Urinary bladder (tissue), 4 donors: ENCODE measurements around the gene TRIM38. TPM values are rescaled to one million over a fixed set of nuclear protein-coding genes. Genes with fewer than 3 reads are reported as not detected.

Experiments used
- DNase-seq: peaks from one replicate; pipeline ENCODE4 v3.0.0-alpha.2; 2015; ENCODE audit errors: extremely low spot score
- H3K27ac ChIP-seq: one replicate; pipeline ENCODE4 v1.5.1; 2013; ENCODE audit warnings: low read depth, mild to moderate bottlenecking, moderate library complexity
- H3K36me3 ChIP-seq: one replicate; pipeline ENCODE4 v1.6.1; 2013; ENCODE audit warnings: mild to moderate bottlenecking, moderate library complexity; ENCODE audit not compliant: insufficient read depth
- H3K4me1 ChIP-seq: one replicate; pipeline ENCODE4 v1.6.1; 2013; ENCODE audit warnings: mild to moderate bottlenecking, moderate library complexity; ENCODE audit not compliant: insufficient read depth
- H3K4me3 ChIP-seq: one replicate; pipeline ENCODE4 v1.5.1; 2013; ENCODE audit warnings: low read depth, low read length
- WGBS: extraction: QIAGEN DNeasy Blood & Tissue Kit; methylation state at CpG from one replicate; pipeline ENCODE4 v1.1.7; 2013; 5-methylcytosine and 5-hydroxymethylcytosine counted together
- polyA plus RNA-seq: library from polyadenylated mRNA; stranded (reverse); fragments of 200-250 nt; gene quantifications from one replicate; pipeline ENCODE4 v1.2.3, GENCODE V29; 2013
- total RNA-seq: library from RNA; depleted of rRNA; stranded (reverse); fragments of >200 nt; gene quantifications from one replicate; pipeline ENCODE4 v1.2.3, GENCODE V29; 2014
- donor health status: healthy with polysubstance abuse.
- donor health status: healthy.

TRIM38 gene
- total and polyA plus RNA-seq, 2 donors = 4.6 to 13.4 TPM

- no peak for DNase-seq
- no peak overlapping the region for H3K27ac ChIP-seq
- no peaks in the 10 kb centered on the region for H3K4me1 ChIP-seq
- 85% methylated on average over 1 of the region's 1 CpG for WGBS
- no peak overlapping the region for H3K4me3 ChIP-seq
- no peaks in the 10 kb centered on the region for H3K36me3 ChIP-seq
These were observed 12.9 kb upstream of the TRIM38 start for GRCh38 chr6:25949695-25950094.

GRCh38 chr6:25950297-25950696 lies 12.3 kb upstream of the TRIM38 start:
- DNase-seq = no peak
- Histone ChIP-seq H3K4me3 (no peak overlapping the region), H3K4me1 (no peaks in the 10 kb centered on the region), H3K27ac (no peak overlapping the region), H3K36me3 (no peaks in the 10 kb centered on the region)
- 69% methylated on average over 4 of the region's 4 CpGs for WGBS

GRCh38 chr6:25951296-25952032 lies 11.1 kb upstream of the TRIM38 start:
- WGBS = 69% methylated on average over 7 of the region's 7 CpGs
- Histone ChIP-seq H3K27ac (no peak overlapping the region), H3K4me1 (no peaks in the 10 kb centered on the region), H3K36me3 (no peaks in the 10 kb centered on the region), H3K4me3 (no peak overlapping the region)
- no peak for DNase-seq

DNA sequence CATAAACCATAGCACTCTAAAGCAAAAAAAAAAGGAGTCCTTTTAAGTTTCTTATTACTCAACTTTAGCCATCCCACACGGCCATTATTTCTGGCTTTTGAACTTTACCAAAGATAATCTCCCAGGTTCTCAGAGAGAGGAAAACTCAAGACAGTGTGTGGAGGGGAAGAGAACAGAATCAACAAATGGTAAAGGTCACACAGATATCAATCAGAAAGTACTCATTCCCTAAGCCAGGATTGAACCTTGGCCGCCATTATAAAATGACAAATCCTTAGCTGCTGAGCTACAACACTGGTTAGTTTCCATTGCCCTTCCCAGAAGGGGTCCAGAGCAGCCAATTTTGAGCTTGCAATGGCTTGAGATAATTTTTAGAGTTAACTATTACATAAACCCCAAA lies 10.1 kb upstream of the TRIM38 start:
- DNase-seq = no peak
- H3K4me3 ChIP-seq = no peak overlapping the region
- WGBS = 82% methylated on average over 2 of the region's 2 CpGs
- H3K36me3 ChIP-seq = no peaks in the 10 kb centered on the region
- H3K27ac ChIP-seq = no peak overlapping the region
- H3K4me1 ChIP-seq = no peaks in the 10 kb centered on the region

GRCh38 chr6:25953733-25954132 lies 8.9 kb upstream of the TRIM38 start:
- H3K4me3 ChIP-seq = no peak overlapping the region
- H3K36me3 ChIP-seq = no peaks in the 10 kb centered on the region
- WGBS = 60% methylated on average over 3 of the region's 3 CpGs
- DNase-seq = no peak
- H3K27ac ChIP-seq = no peak overlapping the region
- no peaks in the 10 kb centered on the region for H3K4me1 ChIP-seq

DNA sequence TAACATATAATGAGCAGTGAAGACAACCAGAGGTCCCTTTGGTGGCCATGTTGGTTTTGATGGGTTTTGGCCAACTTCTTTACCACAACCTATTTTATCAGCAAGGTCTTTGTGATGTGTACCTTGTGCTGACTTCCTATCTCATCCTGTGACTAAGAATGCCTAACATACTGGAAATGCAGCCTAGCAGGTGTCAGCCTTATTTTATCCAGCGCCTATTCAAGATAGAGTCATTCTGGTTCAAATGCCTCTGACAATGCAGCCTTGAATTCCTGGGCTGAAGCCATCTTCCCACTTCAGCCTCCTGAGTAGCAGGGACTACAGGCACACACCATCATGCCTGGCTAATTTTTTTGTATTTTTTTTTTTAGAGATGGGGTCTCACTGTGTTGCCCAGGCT lies 7.8 kb upstream of the TRIM38 start:
- Histone ChIP-seq H3K4me1 (no peaks in the 10 kb centered on the region), H3K4me3 (no peak overlapping the region), H3K36me3 (no peaks in the 10 kb centered on the region), H3K27ac (no peak overlapping the region)
- WGBS = 0% methylated on average over 1 of the region's 1 CpG
- DNase-seq = no peak

GRCh38 chr6:25956226-25956625 lies 6.4 kb upstream of the TRIM38 start:
- H3K27ac ChIP-seq = no peak overlapping the region
- no peaks in the 10 kb centered on the region for H3K4me1 ChIP-seq
- no peak overlapping the region for H3K4me3 ChIP-seq
- no peak for DNase-seq
- no peaks in the 10 kb centered on the region for H3K36me3 ChIP-seq
- WGBS = 55% methylated on average over 3 of the region's 3 CpGs

- peak overlapping the region; percentile 3 for H3K27ac ChIP-seq
- WGBS = 59% methylated on average over 3 of the region's 3 CpGs
These were observed 3.9 kb upstream of the TRIM38 start for GRCh38 chr6:25958700-25959162.

GRCh38 chr6:25959890-25960536 lies 2.6 kb upstream of the TRIM38 start:
- Histone ChIP-seq H3K4me3 (no peak overlapping the region), H3K4me1 (no peaks in the 10 kb centered on the region), H3K36me3 (no peaks in the 10 kb centered on the region), H3K27ac (no peak overlapping the region)
- 58% methylated on average over 2 of the region's 2 CpGs for WGBS
- no peak for DNase-seq

More at GRCh38 chr6:25958700-25959162, 3.9 kb upstream of the TRIM38 start:
- Histone ChIP-seq H3K4me3 (no peak overlapping the region), H3K36me3 (no peaks in the 10 kb centered on the region), H3K4me1 (no peaks in the 10 kb centered on the region)
- DNase-seq = no peak

DNA sequence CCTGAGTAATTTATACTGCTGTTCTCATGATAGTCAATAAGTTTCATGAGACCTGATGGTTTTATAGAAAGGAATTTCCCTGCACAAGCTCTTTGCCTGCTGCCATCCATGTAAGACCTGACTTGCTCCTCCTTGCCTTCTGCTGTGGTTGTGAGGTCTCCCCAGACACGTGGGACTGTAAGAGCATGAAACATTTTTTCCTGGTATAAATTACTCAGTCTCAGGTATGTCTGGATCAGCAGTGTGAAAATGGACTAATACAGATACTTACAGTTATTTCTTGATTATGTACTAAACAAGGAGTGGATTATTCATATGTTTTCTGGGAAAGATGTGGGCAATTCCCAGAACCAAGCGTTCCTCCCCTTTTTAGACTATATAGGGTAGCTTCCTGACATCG lies 1.9 kb upstream of the TRIM38 start:
- Histone ChIP-seq H3K36me3 (no peaks in the 10 kb centered on the region), H3K27ac (no peak overlapping the region), H3K4me3 (no peak overlapping the region), H3K4me1 (no peaks in the 10 kb centered on the region)
- DNase-seq = no peak
- 93% methylated on average over 3 of the region's 3 CpGs for WGBS

DNA sequence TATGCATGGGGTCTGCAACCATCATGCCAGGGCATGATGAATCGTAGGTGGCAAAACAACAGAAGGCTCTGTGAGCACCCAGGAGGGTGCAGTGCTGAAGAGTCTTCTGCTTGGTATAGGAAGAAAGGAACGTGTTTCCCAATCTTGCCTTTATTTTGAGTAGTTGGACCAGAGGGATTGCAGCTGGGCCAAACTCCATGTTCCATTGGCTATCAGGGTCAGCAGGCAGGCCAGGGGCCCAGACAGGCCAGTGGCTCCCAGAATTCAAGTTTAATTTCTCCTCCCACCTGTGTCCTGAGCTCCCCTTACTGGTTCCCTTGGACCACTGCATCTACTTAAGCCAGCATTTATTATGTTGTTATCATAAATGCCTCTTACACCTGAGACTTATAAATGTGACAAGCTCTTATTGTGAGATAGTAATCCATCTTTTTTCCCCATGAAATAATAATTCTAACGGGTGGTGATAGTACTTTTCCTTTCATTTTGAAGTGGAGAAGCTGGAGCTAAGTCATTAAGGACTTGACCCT lies 918 bp upstream of the TRIM38 start:
- H3K36me3 ChIP-seq = no peaks in the 10 kb centered on the region
- WGBS = 69% methylated on average over 3 of the region's 3 CpGs
- DNase-seq = no peak

GRCh38 chr6:25963426-25964123 lies 973 bp downstream of the TRIM38 start:
- Histone ChIP-seq H3K4me3 (peak overlapping the region; percentile 69), H3K27ac (no peak overlapping the region), H3K4me1 (peaks cover 2% of the 10 kb centered on the region), H3K36me3 (peaks cover 10% of the 10 kb centered on the region)
- peak; percentile 46 for DNase-seq
- WGBS = 18% methylated on average over 6 of the region's 6 CpGs

More for the DNA sequence above, 918 bp upstream of the TRIM38 start:
- Histone ChIP-seq H3K4me1 (no peaks in the 10 kb centered on the region), H3K4me3 (peak overlapping the region; percentile 69), H3K27ac (peak overlapping the region; percentile 76)

DNA sequence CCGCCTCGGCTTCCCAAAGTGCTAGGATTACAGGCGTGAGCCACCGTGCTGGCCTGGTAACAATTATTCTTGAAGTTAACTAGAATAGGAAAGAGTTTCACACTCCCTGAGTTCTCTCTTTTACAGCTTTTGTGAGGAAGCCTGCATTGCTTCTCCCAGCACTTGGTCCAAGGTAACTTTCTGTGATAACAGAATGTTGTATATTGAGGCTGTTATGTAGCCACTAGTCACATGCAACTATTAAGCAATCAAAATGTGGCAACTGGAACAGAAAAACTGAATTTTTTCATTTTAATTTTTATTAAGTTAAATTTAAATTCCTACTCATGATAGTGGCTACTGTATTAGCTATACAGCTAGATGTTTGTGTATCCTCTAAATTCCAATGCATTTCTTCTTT lies 2.5 kb downstream of the TRIM38 start:
- Histone ChIP-seq H3K27ac (no peak overlapping the region), H3K4me1 (peaks cover 2% of the 10 kb centered on the region), H3K36me3 (peaks cover 13% of the 10 kb centered on the region), H3K4me3 (no peak overlapping the region)
- no peak for DNase-seq
- WGBS = 93% methylated on average over 4 of the region's 4 CpGs
